ENCODE results near the gene KCNA2.
A peak's percentile ranks its signal among the peaks of the same experiment; 100 is the strongest.

The KCNA2 gene

DNA sequence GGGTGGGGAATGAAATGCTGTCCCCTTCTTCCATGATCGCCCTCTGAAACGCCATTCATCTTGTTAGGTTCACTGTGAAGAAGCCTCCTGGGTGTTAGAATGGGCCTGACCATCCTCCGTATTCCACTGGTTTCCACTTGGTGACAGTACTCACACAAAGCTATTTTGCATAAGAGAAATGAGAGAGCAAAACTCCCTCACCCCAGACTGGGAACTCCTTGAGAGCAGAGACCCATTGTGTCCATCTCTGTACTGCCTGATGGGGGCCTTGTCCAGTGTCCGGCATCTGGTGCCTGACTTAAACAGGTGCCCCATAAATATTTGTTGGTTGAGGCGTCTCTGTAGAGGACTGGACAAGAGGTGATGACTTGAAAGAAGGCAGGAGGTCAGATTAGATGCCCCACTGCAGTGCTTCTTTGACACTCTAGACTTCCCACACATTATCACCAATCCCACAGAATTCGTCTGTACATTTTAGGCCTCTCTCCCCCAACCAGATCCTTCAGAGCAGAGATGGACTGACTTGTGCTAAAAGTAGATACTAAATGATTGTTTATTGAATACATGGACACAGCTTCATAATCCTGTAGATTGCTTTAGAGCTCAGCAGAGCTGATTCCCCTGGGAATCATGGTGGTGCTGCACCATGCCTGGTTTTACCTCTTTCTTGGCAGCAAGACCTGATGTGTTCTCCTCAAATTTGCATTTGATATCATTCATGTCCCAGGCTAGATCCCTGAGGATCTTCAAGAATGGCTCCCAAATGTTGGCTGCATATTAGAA is 22.4 kb upstream of the KCNA2 start:
- DNase-seq, result no peak

GRCh38 chr1:110627764-110628163 is 21.6 kb upstream of the KCNA2 start:
- DNase-seq, result no peak

GRCh38 chr1:110626889-110627288 is 20.7 kb upstream of the KCNA2 start:
- no peak for DNase-seq

- no peak for DNase-seq
Observed at GRCh38 chr1:110620686-110621085, 14.5 kb upstream of the KCNA2 start.

DNA sequence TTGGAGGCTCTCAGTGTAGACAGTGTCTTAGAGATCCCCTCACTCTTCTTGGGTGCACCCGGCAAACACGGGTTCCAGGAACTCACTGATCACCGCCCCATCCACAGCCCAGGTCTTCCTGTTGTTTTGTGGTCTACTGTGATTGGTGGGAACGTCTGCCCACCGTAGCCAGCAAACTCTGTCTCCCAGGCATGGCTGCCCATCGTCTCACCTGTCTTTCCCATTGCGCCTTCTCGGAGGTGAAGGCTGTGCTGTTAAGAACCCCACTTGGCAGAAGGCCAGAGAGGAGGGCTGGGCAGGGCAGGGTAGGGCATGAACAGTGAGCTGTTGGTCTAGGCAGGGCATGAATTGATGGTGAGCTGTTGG is 14.1 kb upstream of the KCNA2 start:
- DNase-seq, result no peak

DNA sequence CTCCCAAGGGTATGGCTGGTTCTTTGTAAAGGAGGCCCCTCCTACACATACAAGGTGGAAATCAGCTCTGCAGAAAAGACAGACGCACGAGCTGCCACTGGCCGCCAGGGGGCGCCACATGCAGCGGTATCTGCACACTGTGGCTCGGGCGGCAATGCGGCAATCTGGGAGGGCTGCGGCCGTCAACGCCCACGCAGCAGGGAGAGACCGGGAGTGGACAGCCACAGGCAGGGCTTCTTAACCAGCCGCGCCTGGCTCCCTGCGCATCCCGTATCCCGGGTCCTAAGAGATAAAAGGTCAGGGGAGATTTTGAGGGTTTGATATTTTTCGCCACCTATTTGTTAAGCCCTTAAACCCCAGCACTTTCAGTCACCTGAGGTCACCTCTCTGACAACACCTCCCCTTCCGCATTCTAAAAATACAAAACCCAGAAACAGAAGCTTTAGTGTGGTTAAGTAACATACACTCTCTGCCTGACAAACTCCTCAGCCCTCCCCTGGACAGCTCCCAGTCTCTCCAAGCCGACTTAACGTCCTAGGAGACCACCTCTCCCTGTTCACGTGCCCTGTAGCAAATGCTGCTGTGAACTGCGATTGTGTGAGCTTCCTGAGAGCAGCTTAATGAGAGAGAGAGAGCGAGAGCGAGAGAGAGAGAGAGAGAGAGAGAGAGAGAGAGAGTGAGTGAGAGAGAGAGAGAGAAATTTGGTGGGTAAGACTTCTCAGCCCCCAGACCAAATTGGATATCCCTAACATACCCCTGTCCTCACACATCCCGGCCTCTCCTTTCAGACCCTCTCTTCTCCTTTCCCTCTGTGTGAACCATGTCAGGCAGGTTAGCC is 13.5 kb upstream of the KCNA2 start:
- peak; percentile 4 for DNase-seq

GRCh38 chr1:110618668-110619067 is 12.5 kb upstream of the KCNA2 start:
- no peak for DNase-seq

DNA sequence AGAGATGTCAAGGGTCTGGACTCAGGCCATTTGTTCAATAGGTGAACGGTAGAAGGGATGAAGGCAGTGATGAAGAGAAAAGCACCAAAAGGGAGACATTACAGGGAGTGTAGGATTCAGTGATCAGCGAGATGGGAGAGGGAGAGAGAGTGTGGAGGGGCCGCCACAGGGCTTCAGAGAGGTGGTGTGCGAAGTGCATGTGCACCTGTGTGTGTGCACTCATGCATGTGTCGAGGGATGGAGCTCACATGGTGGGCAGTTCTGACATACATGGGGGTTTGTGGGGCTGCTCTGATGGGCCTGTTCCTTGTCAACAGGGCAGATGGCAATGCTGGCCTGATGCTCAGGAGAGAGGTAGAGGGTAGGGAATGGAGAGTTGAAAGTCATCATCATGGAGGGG is 11.4 kb upstream of the KCNA2 start:
- DNase-seq, result no peak

DNA sequence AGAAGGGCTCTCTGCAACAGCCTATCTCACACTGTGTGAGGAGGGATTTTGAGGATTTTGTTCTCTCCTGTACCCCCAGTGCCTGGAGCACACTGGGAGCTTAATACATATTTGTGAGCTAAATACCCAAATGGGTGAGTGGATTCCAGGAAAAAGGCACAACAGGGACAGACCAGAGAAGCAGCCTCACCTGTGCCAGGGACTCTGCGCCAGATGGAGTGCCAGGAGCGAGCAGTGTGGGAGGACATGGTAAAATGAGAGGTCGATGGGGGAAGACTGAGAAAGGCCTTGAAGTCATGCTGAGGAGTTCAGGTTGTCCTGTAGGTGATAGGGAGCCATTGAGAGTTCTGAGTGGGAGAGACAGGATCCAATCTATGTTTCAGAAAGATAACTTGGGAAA is 11.0 kb upstream of the KCNA2 start:
- no peak for DNase-seq

- no peak for DNase-seq
Observed at GRCh38 chr1:110616587-110616986, 10.4 kb upstream of the KCNA2 start.

- DNase-seq, result peak; percentile 5
Observed at GRCh38 chr1:110615548-110616130, 9.5 kb upstream of the KCNA2 start.

- DNase-seq, result peak; percentile 24
Observed at GRCh38 chr1:110612060-110612745, 6.0 kb upstream of the KCNA2 start.

- DNase-seq, result no peak
Observed at GRCh38 chr1:110610696-110611286, 4.6 kb upstream of the KCNA2 start.

DNA sequence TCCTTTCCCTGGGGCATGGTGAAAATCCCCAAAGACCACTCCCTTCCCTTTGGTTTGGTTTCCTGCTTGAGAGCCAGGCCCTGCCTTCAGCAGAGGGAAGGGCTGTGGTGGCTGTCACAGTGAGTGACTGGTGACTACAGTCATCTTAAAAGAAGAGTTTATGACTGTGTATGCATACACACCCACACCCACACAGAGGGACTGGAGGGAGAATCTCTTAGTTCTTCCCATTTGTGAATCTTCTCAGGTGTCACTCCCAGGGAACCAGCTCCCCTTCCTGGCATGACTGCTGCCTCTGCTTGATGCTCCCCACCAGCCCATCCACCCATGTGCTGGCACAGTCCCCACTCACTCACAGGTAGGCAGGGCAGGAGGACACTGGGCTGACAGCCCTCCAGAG is 3.9 kb upstream of the KCNA2 start:
- no peak for DNase-seq

GRCh38 chr1:110608247-110608646 is 2.1 kb upstream of the KCNA2 start:
- DNase-seq, result no peak

GRCh38 chr1:110607536-110608230 is 1.5 kb upstream of the KCNA2 start:
- DNase-seq, result no peak

DNA sequence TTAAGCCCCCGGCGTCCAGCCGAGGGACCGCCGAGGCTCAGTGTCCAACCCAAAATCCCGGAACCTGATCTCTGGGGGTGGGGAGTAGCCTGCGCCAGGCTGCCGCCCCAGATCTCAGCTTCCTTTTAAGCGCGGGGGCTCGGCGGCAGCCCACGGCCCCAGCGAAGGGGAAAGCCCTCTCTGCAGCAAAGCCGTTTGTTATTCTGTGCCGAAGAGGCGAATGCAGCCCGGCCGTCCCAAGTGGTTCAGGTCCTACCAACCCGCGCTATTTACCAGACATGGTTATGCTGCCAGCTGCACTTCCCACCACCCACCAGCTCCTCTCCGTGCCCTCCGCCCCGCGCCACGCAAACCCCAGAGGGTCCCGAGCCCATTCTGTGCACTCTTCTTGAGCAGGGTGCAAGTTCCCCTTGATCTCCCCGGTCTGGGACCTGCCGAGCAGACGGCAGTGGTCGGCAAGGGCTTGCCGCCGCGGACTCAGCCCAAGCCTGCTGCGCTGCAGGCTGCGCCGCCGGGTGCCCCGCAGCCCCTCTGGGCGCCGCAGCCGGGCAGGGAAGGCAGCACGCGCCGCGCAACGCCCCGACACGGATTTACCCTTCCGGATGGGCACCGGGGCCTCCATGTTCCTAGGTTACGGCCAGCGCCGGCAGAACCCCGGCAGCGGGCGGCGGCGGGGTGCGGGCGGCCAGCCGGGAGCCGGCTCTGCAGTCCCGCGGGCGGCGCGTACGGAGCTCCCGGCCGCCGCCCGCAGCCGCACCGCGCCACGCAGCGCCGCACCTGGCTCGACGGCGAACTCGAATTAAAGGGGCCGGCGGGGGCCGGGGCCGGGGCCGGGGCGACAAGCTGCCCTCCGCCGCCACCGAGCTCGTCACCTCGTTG is 738 bp upstream of the KCNA2 start:
- no peak for DNase-seq

DNA sequence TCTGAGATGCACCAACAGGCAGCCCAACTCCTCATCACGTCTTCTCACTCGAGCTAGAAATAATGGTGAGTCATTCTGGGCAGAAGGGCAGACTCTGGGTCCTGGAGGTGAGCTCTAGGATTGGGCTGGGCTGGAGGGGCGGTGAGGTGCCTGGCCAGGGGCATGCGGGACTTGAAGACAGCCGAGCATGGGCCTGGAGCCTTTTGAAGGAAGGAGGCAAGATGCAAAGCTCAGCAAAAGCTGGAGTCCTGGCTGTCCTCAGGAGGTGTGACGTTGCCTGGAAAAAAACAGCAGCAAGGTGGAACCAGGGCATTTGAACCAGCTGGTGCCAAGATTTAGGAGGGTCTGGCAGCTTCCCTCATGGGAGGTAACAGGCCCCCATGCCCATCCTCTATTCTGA is 712 bp downstream of the KCNA2 start:
- DNase-seq, result no peak

- no peak for DNase-seq
Observed at GRCh38 chr1:110604586-110605148, 1.5 kb downstream of the KCNA2 start.

DNA sequence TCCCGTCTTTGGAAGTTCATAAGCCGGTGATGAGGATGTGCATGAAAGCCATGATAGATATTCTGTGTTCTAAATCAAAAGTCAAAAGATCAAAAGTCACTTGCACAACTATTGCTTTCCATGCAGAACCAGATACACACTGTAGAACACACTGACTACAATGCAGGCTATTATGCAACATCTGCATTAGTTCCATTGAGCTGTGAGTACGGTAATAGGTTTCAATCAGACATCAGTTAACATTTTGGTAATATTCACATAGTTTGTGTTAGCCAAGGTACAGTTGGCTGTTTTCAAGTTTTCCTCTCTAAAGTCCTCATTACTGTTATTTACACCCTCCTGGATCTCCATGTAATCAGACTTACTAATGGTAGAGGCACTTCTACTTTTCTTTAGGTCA is 3.1 kb downstream of the KCNA2 start:
- DNase-seq, result no peak

GRCh38 chr1:110602466-110602865 is 3.7 kb downstream of the KCNA2 start:
- DNase-seq, result no peak

Data from NCI-H187 treated with DMSO at 0.1 percent for 48 hours (cell line).